Forelimb muscle (tissue), 1 donor: ENCODE measurements around the gene TMEM87B. TPM values are rescaled to one million over a fixed set of nuclear protein-coding genes. Genes with fewer than 3 reads are reported as not detected.
"Not testable (repeated sequence)": the region's sequence is repeated elsewhere in the genome, so short reads cannot be mapped to it uniquely, and the experiment has no call there.

Experiments used
- DNase-seq: peaks from one replicate; pipeline ENCODE4 v3.0.0-alpha.2; 2013; ENCODE audit warnings: low read depth
- polyA plus RNA-seq: library from polyadenylated mRNA; unstranded; fragments of 120-200 nt; gene quantifications from one replicate; pipeline ENCODE4 v1.2.1, GENCODE V29; 2013; ENCODE audit not compliant: insufficient read length

Gene TMEM87B
- polyA plus RNA-seq, 1 donor = 11.8 TPM

- no peak for DNase-seq
Measured at GRCh38 chr2:112073875-112074274, 18.8 kb downstream of the TMEM87B start.

GRCh38 chr2:112074506-112074905, 19.4 kb downstream of the TMEM87B start:
- no peak for DNase-seq

GRCh38 chr2:112075490-112076260, 20.6 kb downstream of the TMEM87B start:
- no peak for DNase-seq

GRCh38 chr2:112077814-112078213, 22.7 kb downstream of the TMEM87B start:
- DNase-seq = no peak

GRCh38 chr2:112081262-112081661, 26.2 kb downstream of the TMEM87B start:
- no peak for DNase-seq

GRCh38 chr2:112084689-112085374, 29.8 kb downstream of the TMEM87B start:
- no peak for DNase-seq

- no peak for DNase-seq
Measured at GRCh38 chr2:112085375-112085730, 30.3 kb downstream of the TMEM87B start.

GRCh38 chr2:112085916-112086669, 31.0 kb downstream of the TMEM87B start:
- no peak for DNase-seq

GRCh38 chr2:112087346-112088020, 32.4 kb downstream of the TMEM87B start:
- no peak for DNase-seq

- no peak for DNase-seq
Measured at GRCh38 chr2:112089375-112089774, 34.3 kb downstream of the TMEM87B start.

- no peak for DNase-seq
Measured at GRCh38 chr2:112092286-112093041, 37.4 kb downstream of the TMEM87B start.

GRCh38 chr2:112093216-112093615, 38.1 kb downstream of the TMEM87B start:
- no peak for DNase-seq

- DNase-seq = no peak
Measured at GRCh38 chr2:112095681-112096080, 40.6 kb downstream of the TMEM87B start.

- DNase-seq = no peak
Measured at GRCh38 chr2:112096098-112096497, 41.0 kb downstream of the TMEM87B start.

- no peak for DNase-seq
Measured at GRCh38 chr2:112108178-112108832, 53.2 kb downstream of the TMEM87B start.

- DNase-seq = no peak
Measured at GRCh38 chr2:112109278-112109677, 54.2 kb downstream of the TMEM87B start.

GRCh38 chr2:112110966-112111365, 55.9 kb downstream of the TMEM87B start:
- no peak for DNase-seq

GRCh38 chr2:112113354-112113753, 58.3 kb downstream of the TMEM87B start:
- not testable (repeated sequence) for DNase-seq

- no peak for DNase-seq
Measured at GRCh38 chr2:112118148-112118547, 63.1 kb downstream of the TMEM87B start.

- peak; percentile 39 for DNase-seq
Measured at GRCh38 chr2:112121682-112122254, 66.7 kb downstream of the TMEM87B start.
